Caco-2 (cell line): ENCODE measurements around the gene RNF144B. TPM values are rescaled to one million over a fixed set of nuclear protein-coding genes. Genes with fewer than 3 reads are reported as not detected.

Source experiments
- BruUV-seq: library from RNA; stranded (reverse); fragments of 400-500 nt; replicated peaks from 2 replicates; lab custom pipeline; 2021; lab: Mats Ljungman, UMichigan
- CTCF ChIA-PET: fragments of 300-600 bp; sonication (Branson Sonifier 250); formaldehyde crosslinking; loops from one replicate; lab custom pipeline; 2022; ENCODE audit warnings: antibody characterized with exemption; lab: Charles Lee
- POLR2A ChIA-PET: fragments of 300-600 bp; sonication (Branson Sonifier 250); formaldehyde crosslinking; loops from one replicate; lab custom pipeline; 2022; ENCODE audit warnings: antibody characterized with exemption; lab: Charles Lee
- DNase-seq, 2 experiments: peaks; one replicate each; pipeline versions ENCODE4 v3.0.0 to v3.0.0-alpha.2; 2020 to 2022
- H3K27me3 ChIP-seq: replicated peaks from 2 replicates; pipeline ENCODE4 v1.6.0; 2011; ENCODE audit warnings: low read length; ENCODE audit not compliant: control insufficient read depth, insufficient read depth
- H3K36me3 ChIP-seq: 2 replicates; pipeline ENCODE4 v1.5.1; 2011; ENCODE audit warnings: low read length; ENCODE audit not compliant: control insufficient read depth, insufficient read depth
- H3K4me1 ChIP-seq: fragments of 250-450 bp; sonication (Bioruptor Pico); 2 replicates; pipeline ENCODE4 v1.5.1; 2020; ENCODE audit warnings: mild to moderate bottlenecking
- H3K4me3 ChIP-seq: 2 replicates; pipeline ENCODE4 v1.5.1; 2011; ENCODE audit warnings: low read depth, mild to moderate bottlenecking, control low read depth, low read length
- H3K9me3 ChIP-seq: fragments of 250-450 bp; sonication (Bioruptor Pico); 2 replicates; pipeline ENCODE4 v1.5.1; 2020; ENCODE audit warnings: mild to moderate bottlenecking, moderate library complexity
- H3K27ac Mint-ChIP-seq: one replicate; pipeline ENCODE4 v1.8.0; 2022; ENCODE audit warnings: mixed read lengths; ENCODE audit not compliant: unreplicated experiment
- H3K27me3 Mint-ChIP-seq: one replicate; pipeline ENCODE4 v1.8.0; 2022; ENCODE audit warnings: mixed read lengths; ENCODE audit not compliant: insufficient read depth, unreplicated experiment
- H3K36me3 Mint-ChIP-seq: one replicate; pipeline ENCODE4 v1.8.0; 2022; ENCODE audit warnings: mild to moderate bottlenecking, mixed read lengths; ENCODE audit not compliant: insufficient read depth, unreplicated experiment
- H3K4me1 Mint-ChIP-seq: one replicate; pipeline ENCODE4 v1.8.0; 2022; ENCODE audit warnings: low read depth, mixed read lengths; ENCODE audit not compliant: unreplicated experiment
- H3K4me3 Mint-ChIP-seq: one replicate; pipeline ENCODE4 v1.8.0; 2022; ENCODE audit warnings: mild to moderate bottlenecking, moderate library complexity, mixed read lengths; ENCODE audit not compliant: unreplicated experiment
- H3K9me3 Mint-ChIP-seq: one replicate; pipeline ENCODE4 v1.8.0; 2022; ENCODE audit warnings: mixed read lengths; ENCODE audit not compliant: unreplicated experiment
- intact Hi-C: fragments of 100-400 bp; cut with micrococcal nuclease; formaldehyde crosslinking; loops from one replicate; pipeline ENCODE4 v1.10.0; 2022; ENCODE audit not compliant: unreplicated experiment
- total RNA-seq: library from RNA; stranded (reverse); gene quantifications from 2 replicates; pipeline ENCODE4 v1.2.3, GENCODE V29; 2022
- TF ChIP-seq, protein P1 (sequence below), 2 experiments: fragments of 200-600 bp in 1 of 2; IDR thresholded peaks; 1 replicate in 1 of 2; 2 replicates in 1 of 2; pipeline versions ENCODE4 v1.5.1 to v1.8.0; 2011 to 2022; ENCODE audit warnings: antibody characterized with exemption in 1 of 2, control low read depth in 1 of 2, inconsistent platforms in 1 of 2, low read depth in 1 of 2, low read length in 1 of 2, mild to moderate bottlenecking in 1 of 2, moderate library complexity in 1 of 2; ENCODE audit not compliant: insufficient read depth in 1 of 2, severe bottlenecking in 1 of 2, unreplicated experiment in 1 of 2

The RNF144B gene
- total RNA-seq, 1 experiment from 2014 or later: 0.39 TPM

DNA sequence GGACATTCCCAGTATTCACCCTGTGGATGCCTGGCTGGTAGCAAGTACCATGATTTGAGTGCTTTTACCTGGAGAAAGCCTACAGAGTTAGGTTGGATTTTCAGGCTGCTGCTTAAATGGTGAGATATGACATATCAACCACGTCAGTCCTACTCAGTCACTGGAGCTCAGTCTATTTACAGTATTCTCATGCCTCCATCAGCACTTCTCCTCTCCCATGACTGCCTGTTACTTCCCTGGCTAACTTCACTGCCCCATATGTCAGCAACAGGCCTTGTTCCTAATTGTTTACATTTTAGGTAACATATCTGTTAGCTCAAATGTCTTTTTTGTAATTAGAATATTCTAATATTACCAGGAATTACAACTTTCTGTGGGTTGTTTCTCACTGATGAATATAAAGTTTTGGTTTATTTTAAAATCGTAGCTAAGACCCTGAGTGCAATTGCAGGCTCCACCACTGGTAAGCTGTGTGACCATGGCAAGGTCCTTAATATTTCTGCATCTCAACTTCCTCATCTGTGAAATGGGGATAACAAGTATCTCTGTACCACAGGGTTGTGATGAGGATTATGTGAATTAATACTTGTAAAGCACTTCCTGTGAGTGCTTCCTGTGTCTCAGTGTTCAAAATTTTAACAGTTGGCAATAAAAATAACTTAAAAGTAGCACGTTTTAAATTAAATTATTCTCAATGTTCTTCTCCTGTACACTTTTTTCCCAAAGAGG lies 54.3 kb downstream of the RNF144B start:
- ChIA-PET POLR2A (no interaction called here), CTCF (no interaction called here)
- no peaks in the 10 kb centered on the region for H3K36me3 Mint-ChIP-seq
- no peaks in the 10 kb centered on the region for H3K36me3 ChIP-seq
- no peak overlapping the region for H3K4me3 Mint-ChIP-seq
- H3K9me3 ChIP-seq: no peaks in the 10 kb centered on the region
- no TSS peak for BruUV-seq
- peaks cover 10% of the 10 kb centered on the region for H3K27me3 Mint-ChIP-seq
- intact Hi-C loops: no loop called here
- H3K27me3 ChIP-seq: no peaks in the 10 kb centered on the region
- no peaks in the 10 kb centered on the region for H3K9me3 Mint-ChIP-seq
- H3K4me1 Mint-ChIP-seq: no peaks in the 10 kb centered on the region
- H3K4me3 ChIP-seq: no peak overlapping the region
- TF ChIP-seq, protein P1, sequence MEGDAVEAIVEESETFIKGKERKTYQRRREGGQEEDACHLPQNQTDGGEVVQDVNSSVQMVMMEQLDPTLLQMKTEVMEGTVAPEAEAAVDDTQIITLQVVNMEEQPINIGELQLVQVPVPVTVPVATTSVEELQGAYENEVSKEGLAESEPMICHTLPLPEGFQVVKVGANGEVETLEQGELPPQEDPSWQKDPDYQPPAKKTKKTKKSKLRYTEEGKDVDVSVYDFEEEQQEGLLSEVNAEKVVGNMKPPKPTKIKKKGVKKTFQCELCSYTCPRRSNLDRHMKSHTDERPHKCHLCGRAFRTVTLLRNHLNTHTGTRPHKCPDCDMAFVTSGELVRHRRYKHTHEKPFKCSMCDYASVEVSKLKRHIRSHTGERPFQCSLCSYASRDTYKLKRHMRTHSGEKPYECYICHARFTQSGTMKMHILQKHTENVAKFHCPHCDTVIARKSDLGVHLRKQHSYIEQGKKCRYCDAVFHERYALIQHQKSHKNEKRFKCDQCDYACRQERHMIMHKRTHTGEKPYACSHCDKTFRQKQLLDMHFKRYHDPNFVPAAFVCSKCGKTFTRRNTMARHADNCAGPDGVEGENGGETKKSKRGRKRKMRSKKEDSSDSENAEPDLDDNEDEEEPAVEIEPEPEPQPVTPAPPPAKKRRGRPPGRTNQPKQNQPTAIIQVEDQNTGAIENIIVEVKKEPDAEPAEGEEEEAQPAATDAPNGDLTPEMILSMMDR (IDR thresholded peaks at IDR 0.05; ENCODE audit: insufficient read depth in 1 of 2, low read depth in 1 of 2, low read length in 1 of 2, severe bottlenecking in 1 of 2, unreplicated experiment in 1 of 2): no peak
- H3K27ac Mint-ChIP-seq: no peak overlapping the region
- H3K4me1 ChIP-seq: no peaks in the 10 kb centered on the region
- no peak for DNase-seq

DNA sequence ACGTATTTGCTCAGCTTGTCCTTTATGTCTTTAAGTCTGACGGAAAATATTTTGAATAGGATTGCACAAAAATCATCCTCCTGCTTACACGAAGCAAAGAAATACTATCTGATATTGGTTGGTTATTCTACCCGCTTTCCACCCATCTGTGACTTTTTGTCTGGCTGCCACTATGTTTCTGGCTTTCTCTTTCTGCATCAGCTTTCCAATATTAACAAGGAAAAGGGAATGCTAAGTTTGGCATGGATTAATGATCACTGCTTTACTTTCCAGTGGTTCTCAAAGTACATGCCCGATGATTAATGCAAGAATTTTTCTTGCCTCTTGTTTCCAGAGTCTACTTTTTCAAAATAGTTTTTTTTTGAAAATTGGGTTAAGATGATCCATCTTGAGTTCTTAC lies 57.0 kb downstream of the RNF144B start:
- H3K27me3 ChIP-seq: no peaks in the 10 kb centered on the region
- Mint-ChIP-seq H3K4me3 (no peak overlapping the region), H3K4me1 (no peaks in the 10 kb centered on the region), H3K36me3 (no peaks in the 10 kb centered on the region), H3K27ac (no peak overlapping the region), H3K9me3 (no peaks in the 10 kb centered on the region), H3K27me3 (peaks cover 11% of the 10 kb centered on the region)
- no peak overlapping the region for H3K4me3 ChIP-seq
- no TSS peak for BruUV-seq
- DNase-seq: no peak
- POLR2A ChIA-PET: no interaction called here
- TF ChIP-seq, protein P1 (IDR thresholded peaks at IDR 0.05; ENCODE audit: insufficient read depth in 1 of 2, low read depth in 1 of 2, low read length in 1 of 2, severe bottlenecking in 1 of 2, unreplicated experiment in 1 of 2): no peak
- CTCF ChIA-PET: no interaction called here
- H3K9me3 ChIP-seq: no peaks in the 10 kb centered on the region
- intact Hi-C loops: no loop called here
- H3K36me3 ChIP-seq: no peaks in the 10 kb centered on the region
- H3K4me1 ChIP-seq: no peaks in the 10 kb centered on the region

GRCh38 chr6:18445228-18445627 lies 58.1 kb downstream of the RNF144B start:
- ChIA-PET POLR2A (no interaction called here), CTCF (no interaction called here)
- Mint-ChIP-seq H3K36me3 (no peaks in the 10 kb centered on the region), H3K4me3 (no peak overlapping the region), H3K27me3 (peaks cover 11% of the 10 kb centered on the region), H3K4me1 (no peaks in the 10 kb centered on the region), H3K9me3 (no peaks in the 10 kb centered on the region), H3K27ac (no peak overlapping the region)
- Histone ChIP-seq H3K9me3 (no peaks in the 10 kb centered on the region), H3K27me3 (no peaks in the 10 kb centered on the region), H3K36me3 (no peaks in the 10 kb centered on the region), H3K4me1 (no peaks in the 10 kb centered on the region), H3K4me3 (no peak overlapping the region)
- no peak for DNase-seq
- TF ChIP-seq, protein P1 (IDR thresholded peaks at IDR 0.05; ENCODE audit: insufficient read depth in 1 of 2, low read depth in 1 of 2, low read length in 1 of 2, severe bottlenecking in 1 of 2, unreplicated experiment in 1 of 2): no peak
- no TSS peak for BruUV-seq
- intact Hi-C loops: no loop called here
